C4-2B (cell line): Measurements from ENCODE around the gene HIF3A.

Experiments
- H3K27ac ChIP-seq: fragments of 450-650 bp; 2 replicates; pipeline ENCODE4 v1.5.1; 2017
- CTCF ChIP-seq: fragments of 450-650 bp; conservative IDR thresholded peaks from 2 replicates; pipeline ENCODE4 v1.5.1; 2017; ENCODE audit warnings: mild to moderate bottlenecking
- ZFX ChIP-seq: fragments of 450-650 bp; IDR thresholded peaks from 2 replicates; pipeline ENCODE4 v1.6.1; 2017

HIF3A gene

GRCh38 chr19:46284635-46285034 is 12.2 kb upstream of the HIF3A start:
- no peak overlapping the region for H3K27ac ChIP-seq
- TF ChIP-seq ZFX (no peak), CTCF (no peak)

DNA sequence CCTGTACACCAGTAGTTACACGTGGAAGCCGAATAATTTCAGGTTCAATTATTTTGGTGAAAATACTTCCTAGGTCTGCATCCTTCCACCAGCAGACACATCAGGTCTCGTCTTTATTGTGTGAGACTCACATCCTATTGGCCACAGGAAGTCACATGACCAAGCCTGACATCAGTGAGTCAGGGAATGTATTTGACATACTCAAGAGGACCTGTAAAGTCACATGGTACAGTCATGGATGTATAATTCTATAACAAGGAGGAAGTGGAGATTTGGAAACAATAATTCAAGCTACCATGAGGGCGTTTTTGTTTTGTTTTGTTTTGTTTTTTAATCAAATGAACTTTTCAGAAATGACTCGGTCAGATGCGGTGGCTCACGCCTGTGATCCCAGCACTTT is 9.3 kb upstream of the HIF3A start:
- no peak overlapping the region for H3K27ac ChIP-seq
- TF ChIP-seq ZFX, result no peak
- no peak for TF ChIP-seq CTCF

- TF ChIP-seq CTCF (no peak), ZFX (no peak)
- H3K27ac ChIP-seq, result no peak overlapping the region
These were observed 7.8 kb upstream of the HIF3A start for GRCh38 chr19:46288896-46289588.

GRCh38 chr19:46289724-46290619 is 6.9 kb upstream of the HIF3A start:
- no peak overlapping the region for H3K27ac ChIP-seq

DNA sequence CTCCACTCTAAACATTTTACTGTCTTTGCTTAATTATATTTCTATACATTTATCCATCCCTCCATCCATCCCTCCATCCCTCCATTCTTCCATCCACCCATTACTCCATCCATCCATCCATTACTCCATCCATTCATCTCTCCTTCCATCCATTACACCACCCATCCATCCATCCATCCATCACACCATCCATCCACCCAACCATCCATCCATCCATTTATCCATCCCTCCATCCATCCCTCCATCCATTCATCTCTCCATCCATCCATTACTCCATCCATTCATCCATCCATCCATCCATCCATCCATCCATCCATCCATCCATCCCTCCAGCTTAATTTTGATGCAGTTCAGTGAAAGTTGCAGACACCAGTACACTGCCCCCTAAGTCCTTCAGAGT is 5.0 kb upstream of the HIF3A start:
- H3K27ac ChIP-seq, result no peak overlapping the region
- TF ChIP-seq CTCF (no peak), ZFX (no peak)

More at GRCh38 chr19:46289724-46290619, 6.9 kb upstream of the HIF3A start:
- TF ChIP-seq ZFX (no peak), CTCF (no peak)

DNA sequence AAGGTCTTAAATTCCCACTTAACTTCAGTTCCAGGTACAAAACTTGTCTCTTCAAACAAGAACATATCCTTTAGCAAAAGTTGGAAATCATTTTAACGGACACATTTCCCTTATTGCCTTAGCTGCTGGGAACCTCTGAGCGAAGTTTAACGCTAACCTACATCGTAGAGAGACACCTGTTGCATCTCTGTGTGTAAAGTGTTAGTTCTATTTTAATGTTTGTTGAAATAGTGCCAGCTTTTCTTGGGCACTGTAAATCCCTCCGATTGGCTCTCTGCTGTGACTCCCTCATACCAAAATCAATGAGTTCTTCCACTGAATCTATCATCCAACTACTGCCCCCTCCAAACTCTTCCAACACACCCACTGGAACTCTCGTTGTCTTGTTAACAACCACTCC is 2.3 kb upstream of the HIF3A start:
- no peak overlapping the region for H3K27ac ChIP-seq
- TF ChIP-seq ZFX (no peak), CTCF (no peak)
